Astrocyte of the hippocampus (primary cell): ENCODE results near the gene CASP7.

Source experiments
- DNase-seq: peaks from one replicate; pipeline ENCODE4 v3.0.0; 2011; ENCODE audit warnings: low read depth, low spot score

Gene CASP7

DNA sequence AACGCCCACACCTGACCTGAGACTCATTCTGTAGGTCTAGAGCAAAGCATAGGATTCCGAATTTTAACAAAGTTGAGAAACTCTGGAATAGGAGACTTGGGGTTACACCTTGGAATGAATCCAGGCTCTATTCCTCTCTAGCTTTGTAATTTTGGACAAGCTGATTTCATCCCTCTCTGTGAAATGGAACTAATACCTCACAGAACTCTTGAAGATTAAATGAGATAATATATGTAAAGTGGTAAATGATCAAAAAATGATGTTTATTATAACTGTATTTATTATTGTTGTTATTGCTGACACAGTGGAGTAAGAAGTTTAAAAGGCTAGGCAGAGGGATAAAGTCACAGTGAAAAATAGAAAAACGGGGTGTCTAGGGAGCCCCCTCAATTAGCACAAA is 32.3 kb downstream of the CASP7 start:
- no peak for DNase-seq

DNA sequence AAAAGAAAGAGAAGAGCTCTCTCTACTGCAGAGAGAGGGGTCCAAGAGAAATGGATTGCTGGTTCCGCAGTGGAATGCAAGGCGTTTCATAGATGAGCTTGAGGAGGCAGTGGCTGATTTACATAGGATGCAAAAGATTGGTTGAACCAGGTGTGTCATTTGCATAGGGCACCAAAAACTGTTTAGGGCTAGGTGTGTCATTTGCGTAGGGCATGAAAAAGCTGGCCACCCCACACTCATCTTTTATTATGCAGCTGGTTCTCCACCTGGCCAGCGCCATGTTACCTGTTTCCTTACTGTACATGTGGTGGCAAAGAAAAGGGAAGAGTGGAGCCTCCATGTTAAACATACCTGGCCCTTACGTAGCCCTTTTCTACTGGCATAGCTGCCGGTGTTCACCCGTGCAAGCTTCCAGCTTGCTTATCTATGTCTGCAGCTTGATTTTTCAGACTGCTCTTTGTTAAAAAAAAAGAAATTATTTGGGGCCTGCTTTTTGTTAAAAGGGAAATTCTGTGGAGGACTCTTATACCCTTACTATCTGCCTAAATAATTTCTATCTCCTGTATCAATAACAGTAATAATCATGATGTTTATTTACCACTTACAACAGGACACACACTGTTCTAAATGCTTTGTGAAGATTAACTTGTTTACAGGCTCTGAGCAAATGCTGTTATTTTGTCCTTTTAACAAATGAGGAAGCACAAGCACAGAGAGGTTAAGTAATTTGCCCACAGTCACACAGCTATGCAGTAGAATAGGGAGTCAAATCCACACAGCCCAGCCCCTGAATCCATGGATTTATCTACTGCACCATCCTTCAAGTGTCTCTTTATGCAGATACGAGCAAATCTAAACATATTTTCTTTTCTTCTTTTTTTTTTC is 33.3 kb downstream of the CASP7 start:
- DNase-seq: no peak

DNA sequence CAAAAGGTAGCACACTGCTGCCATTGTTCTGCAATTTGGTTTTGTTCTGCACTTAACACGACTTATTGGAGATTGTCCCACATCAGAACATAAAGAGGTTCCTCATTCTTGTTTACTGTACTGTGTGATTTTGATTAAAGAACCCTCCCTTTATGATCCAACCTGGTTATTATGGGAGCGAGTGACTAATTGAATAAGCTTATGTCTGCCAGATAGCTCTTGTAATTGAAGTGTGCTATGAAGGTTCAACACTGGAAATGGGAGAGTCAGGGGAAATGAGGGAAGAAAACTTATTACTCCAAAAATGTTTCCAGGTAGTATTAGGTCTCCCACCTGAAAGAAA is 33.9 kb downstream of the CASP7 start:
- DNase-seq: no peak

DNA sequence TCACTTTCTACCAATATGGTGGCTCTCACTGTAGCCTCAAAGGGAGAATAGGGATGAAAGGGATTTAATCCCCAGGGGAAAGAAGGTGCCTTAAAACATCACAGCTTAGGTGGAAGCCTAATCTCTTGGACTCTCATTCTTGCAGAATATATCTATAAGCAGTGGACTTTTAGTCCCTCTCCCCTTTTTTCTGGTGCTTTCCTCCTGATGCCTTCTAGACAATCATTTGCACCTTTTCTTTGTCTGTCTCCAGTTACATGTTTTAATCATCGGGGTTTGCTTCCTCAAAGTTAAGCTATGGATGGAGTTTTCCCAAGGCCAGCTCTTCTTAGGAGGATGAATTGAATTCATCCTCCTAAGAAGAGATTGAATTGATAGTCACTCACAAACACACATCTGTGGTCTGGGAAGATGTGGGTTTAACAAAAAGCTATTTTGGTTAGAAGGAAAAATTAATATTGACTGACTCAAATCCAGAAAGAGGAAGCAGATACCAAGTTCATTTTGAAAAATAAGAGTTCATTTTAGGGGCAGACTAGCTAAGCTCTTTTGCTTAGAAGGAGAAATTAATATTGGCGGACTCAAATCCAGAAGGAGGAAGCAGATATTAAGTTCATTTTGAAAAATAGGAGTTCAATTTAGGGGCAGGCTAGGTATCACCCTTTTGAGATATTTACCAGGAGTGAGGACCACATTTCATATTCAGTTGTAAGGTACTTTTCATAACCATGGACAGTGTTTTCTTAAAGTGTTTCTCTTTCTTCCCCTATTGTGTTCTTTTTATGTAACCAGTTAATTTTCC is 36.6 kb downstream of the CASP7 start:
- DNase-seq: no peak

DNA sequence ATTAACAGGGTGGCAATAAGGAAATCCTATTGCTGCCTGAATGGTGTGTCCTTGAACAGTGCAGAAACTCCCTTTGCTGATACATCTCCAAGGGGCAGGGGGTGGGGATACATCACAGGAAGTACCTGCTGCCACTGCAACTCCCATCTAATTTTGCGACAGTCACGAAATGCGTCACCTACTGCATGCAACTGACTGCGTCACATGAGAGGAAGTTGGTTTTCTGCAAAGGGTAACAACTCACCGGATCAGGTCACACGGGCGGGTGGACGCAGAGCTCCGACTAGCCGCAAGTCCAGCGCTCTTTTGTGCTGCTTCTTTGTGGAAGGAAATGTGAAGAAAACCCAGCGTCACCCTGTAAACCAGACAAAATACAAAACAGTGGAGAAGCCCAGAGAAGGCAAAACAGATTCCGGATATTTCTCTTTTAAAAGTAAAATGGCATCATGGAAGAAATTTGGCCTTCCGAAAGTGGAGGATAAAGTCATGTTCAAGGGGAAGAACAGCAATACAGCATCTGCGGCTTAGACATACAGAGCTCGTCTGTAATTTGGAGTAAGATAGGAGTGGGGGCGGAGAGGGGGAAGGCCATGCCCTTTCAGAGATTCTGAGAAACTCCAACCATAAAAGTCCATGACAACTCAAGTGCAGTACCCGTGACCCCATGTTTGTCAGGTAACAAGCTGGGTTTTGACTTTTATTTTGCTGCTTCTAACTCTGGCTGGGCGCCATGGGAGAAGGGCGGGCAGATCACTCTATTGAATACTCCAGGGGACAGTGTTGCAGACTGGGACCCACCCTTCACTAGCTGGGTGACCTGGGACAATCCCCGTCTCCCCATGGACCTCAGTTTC is 39.5 kb downstream of the CASP7 start:
- no peak for DNase-seq

DNA sequence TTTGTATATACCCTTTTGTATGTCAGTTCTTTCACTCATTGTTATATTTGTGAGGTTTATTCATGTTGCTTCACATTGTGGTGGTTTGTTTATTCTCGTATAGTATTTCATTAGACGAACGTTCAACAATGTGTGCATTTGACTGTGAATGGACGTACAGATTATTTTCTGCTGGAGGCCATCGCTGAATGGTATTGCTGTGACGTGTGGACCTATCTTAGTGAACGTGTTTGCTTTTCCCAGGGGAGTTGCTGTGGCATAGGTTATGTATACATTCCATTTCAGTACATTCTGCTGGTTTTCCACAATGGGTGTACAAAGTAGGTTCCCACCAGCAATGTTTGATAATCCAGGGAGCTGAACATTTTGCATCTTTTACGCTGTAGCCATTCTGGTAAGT is 40.7 kb downstream of the CASP7 start:
- no peak for DNase-seq

DNA sequence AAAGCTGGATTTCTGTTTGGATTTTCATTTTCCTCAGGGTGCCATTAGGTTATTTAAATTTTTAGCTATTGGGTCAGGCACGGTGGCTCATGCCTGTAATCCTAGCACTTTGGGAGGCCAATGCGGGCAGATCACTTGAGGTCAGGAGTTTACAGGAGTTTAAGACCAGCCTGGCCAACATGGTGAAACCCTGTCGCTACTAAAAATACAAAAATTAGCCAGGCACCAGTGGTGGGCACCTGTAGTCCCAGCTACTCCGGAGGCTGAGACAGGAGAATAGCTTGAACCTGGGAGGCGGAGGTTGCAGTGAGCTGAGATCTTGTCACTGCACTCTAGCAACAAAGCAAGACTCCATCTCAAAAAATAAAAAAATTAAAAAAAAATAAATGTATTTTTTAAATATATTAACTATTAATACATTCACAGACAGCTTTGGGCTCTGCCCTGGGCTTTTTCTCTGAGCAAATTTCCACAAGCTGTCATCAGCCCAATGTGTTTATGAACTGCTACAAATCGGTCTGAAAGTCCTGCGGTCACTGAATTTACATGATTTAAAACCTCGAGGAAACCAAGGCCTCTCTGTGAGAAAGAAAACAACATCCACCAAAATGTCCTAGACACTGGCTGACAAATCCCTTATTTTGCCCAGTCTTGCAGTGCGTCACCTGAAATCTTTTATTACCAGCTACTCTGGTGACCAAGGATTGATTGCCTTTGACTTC is 52.6 kb downstream of the CASP7 start:
- DNase-seq: no peak

DNA sequence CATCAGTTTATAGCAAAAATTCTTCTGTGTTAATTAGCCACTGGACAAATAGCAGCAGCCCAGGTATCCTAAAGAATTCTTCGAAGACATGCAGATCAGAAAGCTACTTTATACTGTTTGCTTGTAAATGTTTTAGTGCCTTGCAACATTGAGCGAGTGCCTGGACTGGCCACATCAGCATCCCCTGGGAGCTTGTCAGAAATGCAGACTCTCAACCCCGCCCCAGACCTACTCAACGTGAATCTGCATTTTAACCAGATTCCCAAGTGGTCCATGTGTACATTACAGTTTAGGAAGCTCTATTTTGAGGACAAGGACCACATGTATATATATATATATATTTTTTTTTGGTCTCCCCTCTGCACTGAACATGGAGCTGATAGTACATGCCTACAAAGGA is 53.3 kb downstream of the CASP7 start:
- no peak for DNase-seq

DNA sequence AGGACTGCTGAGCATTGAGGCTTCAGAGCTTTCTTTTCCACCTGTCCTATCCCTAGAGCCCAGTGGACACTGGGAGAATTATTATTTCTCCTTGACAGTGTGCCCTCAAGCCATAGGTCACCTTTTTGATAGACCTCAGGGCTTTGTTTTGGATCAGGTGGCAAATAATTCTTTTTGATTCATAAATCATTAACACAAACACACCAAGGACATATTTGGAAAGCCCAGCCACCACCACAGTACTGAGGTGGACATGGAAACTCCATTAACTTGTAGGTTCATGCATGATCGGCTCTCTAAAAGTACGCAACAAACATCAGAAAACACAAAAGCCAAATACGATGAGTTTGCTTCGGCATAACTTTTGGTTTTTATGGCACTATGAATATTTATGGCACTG is 53.9 kb downstream of the CASP7 start:
- DNase-seq: no peak

DNA sequence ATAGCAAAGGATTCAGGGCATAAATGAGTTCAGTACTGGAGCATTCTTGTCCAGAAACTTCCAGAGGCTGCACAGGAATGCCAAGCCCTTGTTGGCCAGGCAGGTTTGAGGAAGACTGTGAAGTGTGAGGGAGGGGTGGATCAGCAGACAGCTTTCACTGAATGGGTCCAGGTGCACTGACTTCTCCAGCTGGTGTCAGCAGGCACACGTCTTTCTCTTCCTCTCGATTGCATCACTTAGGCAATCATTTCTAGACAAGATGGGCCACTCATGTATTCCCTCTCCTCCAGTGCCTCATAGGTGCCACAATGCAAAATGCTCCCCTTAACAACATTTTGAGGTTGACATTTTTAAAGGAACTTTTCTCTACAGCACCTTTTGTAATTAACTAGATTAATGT is 56.2 kb downstream of the CASP7 start:
- peak; percentile 28 for DNase-seq

DNA sequence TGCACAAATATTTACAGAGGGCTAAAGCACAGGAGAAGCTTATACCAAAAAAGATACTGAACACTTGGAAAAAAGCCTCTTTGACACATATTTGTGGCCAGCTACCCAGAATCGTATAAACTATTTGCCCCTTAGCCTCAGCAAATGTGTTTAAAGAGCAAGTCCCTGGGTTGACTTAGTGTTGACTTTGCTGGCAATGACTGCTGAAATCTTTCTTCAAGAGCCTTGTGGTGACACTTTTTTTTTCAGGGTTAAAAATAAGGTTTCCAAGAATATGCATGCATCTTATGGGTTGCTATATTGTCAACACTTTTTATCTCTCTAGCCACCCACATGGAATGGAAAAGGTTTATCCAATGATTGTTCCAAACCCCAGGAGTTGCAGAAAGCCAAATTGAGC is 56.9 kb downstream of the CASP7 start:
- peak; percentile 77 for DNase-seq

DNA sequence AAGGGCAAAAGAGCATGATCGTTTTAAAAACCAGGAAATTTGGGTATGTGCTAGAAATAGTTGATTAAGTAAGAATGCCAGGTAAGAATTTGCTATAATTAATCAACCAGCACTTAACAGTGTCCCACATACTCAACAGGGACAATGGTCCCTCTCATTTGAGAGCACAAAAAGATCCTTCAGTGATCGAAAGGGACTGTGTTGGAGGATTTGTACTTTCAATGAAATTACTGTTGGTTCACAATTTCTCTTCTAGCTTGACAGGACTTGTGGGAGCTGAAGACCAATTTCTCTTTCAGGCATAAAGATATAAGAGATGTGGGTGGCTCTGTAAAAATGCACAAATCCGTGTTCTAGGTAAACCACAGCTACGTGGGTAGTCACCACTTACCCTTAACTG is 59.3 kb downstream of the CASP7 start:
- no peak for DNase-seq

DNA sequence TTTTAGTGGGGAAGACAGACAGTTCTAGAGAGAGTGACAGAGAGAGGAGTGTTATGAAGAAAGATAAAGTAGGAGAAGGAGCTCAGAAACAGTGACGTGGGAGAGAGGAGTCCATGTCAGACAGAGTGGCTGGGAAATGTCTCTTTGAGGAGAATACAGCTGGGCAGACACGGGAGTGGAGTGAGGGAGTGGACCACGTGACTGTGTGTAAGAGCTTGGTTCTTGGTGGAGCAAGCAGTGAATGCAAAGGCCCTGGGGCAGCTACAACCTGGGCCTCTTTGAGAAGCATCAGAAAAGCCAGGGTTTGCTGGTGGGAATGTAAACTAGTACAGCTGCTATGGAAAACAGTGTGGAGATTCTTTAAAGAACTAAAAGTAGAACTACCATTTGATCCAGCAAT is 59.9 kb downstream of the CASP7 start:
- no peak for DNase-seq

DNA sequence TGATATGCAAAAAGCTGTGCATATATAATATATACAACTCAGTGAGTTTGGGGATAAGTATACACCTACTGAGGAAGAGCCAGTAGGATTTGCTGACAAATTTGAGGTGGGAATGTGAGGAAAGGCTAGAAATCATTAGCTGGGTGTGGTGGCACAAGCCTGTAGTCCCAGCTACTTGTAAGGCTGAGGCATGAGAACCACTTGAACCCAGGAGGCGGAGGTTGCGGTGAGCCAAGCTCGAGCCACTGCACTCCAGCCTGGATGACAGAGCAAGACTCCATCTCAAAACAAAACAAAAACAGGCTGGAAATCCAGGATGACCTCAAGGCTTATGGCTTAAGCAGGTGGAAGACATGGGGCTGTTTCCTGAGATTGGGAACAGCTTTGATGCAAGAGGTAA is 61.1 kb downstream of the CASP7 start:
- DNase-seq: no peak

DNA sequence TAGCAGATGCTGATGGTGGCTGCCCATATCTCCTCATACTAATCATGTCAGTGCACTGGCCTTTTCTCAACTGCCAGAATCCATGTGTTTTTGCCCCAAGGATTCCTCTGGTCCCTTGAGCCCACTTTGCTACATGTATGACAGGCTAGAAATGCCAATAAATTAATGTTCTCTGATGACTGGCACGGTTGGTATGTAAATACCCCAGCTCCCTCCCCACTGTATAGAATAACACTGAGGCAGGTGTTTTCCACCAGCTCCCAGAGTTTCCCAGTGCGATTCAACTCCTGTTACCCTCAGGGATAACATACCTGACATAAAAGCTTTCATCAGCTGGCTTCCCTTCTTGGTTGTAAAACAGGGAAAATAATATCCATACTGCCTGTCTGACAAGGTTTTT is 62.8 kb downstream of the CASP7 start:
- DNase-seq: no peak

DNA sequence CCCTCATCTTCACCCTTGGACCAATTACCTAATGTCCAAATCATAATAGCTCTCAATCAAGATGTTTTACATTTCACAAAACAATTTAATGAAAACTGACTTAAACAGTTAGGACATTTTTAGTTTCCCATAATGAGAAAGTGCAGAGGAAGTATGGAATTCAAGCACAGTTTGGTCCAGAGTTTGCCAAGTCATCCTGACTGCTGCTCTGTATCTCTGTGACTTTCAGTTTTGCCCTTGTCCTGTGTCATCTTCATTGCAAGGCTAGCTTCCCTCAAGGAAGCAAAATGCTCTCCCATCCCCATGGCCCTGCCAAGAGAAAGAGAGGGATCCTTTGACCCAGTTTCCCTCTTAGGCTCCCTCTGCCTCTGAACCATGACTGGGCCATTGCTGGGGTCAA is 63.9 kb downstream of the CASP7 start:
- DNase-seq: no peak

DNA sequence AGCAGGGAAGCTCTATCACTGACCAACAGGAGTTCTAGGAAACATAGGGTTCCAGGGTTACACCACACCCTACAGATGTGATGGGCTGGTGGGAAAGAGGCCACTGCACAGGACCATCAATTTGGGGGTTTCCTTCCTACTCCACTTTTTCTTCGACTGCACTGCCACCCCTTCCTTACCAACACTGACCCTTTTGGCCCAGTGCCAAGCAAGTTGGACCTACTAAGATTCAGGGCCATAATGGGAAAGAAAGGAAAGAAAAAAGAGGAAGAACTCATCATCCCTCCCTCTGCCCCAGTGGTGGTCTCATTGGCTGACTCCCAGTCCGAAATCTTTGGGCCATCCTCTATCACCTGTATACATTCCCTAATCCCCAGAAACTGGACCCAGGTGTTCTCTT is 65.7 kb downstream of the CASP7 start:
- DNase-seq: no peak

DNA sequence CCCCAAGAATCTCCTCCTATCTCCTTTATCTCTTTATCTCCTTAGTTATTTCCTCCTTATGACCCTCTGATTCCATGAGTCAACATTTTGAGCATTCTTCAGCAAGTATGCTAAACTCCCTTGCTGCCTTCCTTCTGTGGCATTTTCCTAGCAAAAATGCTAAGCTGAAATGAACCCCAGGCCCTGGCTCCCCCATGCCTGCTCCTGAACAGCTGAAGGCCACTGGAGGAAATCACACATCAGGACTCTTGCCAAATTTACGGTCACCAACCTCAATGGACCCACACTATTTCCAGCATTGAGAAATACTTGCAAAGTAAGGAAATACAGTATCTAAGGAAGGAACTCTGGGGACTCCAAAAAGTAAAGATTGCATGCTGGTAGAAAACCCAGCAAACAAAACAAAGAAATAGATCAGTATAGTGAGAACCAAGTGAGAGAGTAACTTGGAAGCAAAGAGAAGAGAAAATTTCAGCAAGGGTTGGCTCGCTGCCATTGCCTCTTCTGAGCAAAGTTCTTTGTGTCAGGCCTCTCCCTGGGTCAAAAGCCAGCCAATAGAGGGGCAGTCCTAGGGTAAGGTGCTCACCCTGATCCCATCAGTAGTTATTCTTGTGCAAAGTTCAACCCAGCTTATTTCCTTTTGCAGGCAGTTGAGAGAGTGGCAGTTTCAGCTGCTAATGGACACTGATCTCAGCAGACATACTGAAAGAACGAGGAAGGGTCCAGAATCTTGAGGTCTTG is 66.7 kb downstream of the CASP7 start:
- peak; percentile 37 for DNase-seq

DNA sequence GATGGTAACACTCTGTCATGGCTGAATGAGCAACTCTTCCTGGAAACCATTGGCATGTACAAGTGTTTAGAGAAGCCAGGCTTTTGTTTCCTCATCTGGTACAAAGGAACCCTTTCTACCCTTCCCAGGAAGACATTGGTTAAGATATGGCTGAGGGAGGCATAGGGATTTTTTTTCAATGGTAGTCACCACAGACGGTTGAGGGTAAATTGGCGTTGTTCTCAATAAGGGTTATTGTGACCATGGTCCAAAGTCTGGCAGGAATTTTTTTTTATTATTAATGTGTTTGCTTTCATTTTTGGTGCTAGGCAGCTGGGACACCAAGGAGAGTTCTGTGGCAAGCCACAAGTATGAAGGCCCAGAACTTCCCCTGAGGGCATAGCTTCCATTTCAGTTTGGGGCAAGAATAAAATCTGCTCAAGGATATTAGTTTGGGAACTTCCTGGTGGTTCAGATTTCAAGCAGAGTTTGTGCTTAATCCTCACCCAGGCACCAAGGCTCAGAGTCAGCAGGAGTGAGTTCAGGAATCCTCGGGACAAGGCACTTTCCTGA is 71.5 kb downstream of the CASP7 start, which contains the start of gene PLEKHS1:
PLEKHS1 (plus strand) TSS at position 502 of the 552 bp plus-strand sequence. CDS start 3,596 bp downstream, outside the sequence.
- peak; percentile 68 for DNase-seq

DNA sequence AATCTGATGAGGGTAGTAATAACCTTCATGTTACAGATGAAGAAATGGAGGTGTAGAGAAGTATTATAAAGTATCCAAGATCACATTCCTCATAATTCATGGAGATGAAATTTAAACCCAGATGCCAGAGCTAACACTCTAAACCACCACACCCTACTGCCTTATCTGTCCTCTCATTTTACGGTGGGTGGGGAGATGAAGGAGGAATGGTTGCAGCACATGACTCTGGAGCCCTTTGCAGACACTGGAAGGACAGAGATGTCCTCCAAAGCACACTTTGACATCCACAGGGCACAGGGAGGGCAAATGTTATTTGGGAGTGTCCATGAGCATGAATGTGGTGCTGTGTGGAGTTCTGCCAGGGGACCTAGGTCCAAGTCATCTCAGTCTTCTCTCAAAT is 72.8 kb downstream of the CASP7 start:
- DNase-seq: no peak
